Skeletal muscle tissue (tissue), 4 donors: Measurements from ENCODE around the gene VIM. TPM values are rescaled to one million over a fixed set of nuclear protein-coding genes. Genes with fewer than 3 reads are reported as not detected.

ENCODE experiments used
- H3K27ac ChIP-seq: one replicate; pipeline ENCODE4 v1.7.0; 2013; ENCODE audit warnings: mild to moderate bottlenecking, low read depth, low read length, inconsistent platforms
- H3K27me3 ChIP-seq, 3 donors: one replicate each; pipeline ENCODE4 v1.7.0; 2013; ENCODE audit warnings: low read length in 3 of 3; ENCODE audit not compliant: control insufficient read depth in 3 of 3, insufficient read depth in 3 of 3
- H3K36me3 ChIP-seq, 3 donors: one replicate each; pipeline ENCODE4 v1.7.0; 2013; ENCODE audit warnings: low read length in 3 of 3; ENCODE audit not compliant: control insufficient read depth in 3 of 3, insufficient read depth in 3 of 3
- H3K4me1 ChIP-seq, 3 donors: one replicate each; pipeline ENCODE4 v1.7.0; 2013; ENCODE audit warnings: low read length in 3 of 3, mild to moderate bottlenecking in 3 of 3; ENCODE audit not compliant: control insufficient read depth in 3 of 3, insufficient read depth in 3 of 3
- H3K4me3 ChIP-seq, 3 donors: one replicate each; pipeline ENCODE4 v1.7.0; 2013; ENCODE audit warnings: low read length in 3 of 3
- H3K9ac ChIP-seq, 3 donors: one replicate each; pipeline ENCODE4 v1.7.0; 2013; ENCODE audit warnings: low read length in 3 of 3, mild to moderate bottlenecking in 3 of 3, moderate library complexity in 2 of 3, low read depth in 1 of 3
- H3K9me3 ChIP-seq, 3 donors: one replicate each; pipeline ENCODE4 v1.7.0; 2013; ENCODE audit warnings: low read length in 3 of 3; ENCODE audit not compliant: control insufficient read depth in 3 of 3
- total RNA-seq: library from RNA; depleted of rRNA; stranded (reverse); fragments of >200 nt; gene quantifications from one replicate; pipeline ENCODE4 v1.2.3, GENCODE V29; 2014
- donor health status: Osteomylitis.

VIM gene
- total RNA-seq, 1 donor from 2014 or later: 1,688 TPM

DNA sequence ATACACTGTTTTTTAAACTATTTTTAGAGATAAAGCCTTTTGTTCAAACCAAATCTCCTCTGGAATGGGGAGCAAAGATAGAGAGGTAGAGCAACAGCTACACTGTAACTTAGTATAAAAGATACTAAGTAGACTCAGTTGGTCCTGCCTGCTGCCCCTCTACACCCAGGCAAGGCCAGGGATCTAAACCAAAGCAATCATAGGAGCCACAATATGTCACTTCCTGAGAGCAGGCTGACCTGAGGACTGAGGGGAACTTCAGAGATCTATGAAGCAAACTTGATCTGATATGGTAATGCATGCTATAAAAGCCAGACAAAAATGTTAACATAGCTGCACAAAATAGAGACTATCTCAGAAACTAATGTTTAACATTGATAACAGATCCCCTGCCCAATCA, 19.6 kb upstream of the VIM start:
- no peaks in the 10 kb centered on the region for H3K27me3 ChIP-seq
- H3K9ac ChIP-seq: no peak overlapping the region
- no peaks in the 10 kb centered on the region for H3K9me3 ChIP-seq
- no peaks in the 10 kb centered on the region for H3K4me1 ChIP-seq
- no peaks in the 10 kb centered on the region for H3K36me3 ChIP-seq
- no peak overlapping the region for H3K27ac ChIP-seq
- no peak overlapping the region for H3K4me3 ChIP-seq

DNA sequence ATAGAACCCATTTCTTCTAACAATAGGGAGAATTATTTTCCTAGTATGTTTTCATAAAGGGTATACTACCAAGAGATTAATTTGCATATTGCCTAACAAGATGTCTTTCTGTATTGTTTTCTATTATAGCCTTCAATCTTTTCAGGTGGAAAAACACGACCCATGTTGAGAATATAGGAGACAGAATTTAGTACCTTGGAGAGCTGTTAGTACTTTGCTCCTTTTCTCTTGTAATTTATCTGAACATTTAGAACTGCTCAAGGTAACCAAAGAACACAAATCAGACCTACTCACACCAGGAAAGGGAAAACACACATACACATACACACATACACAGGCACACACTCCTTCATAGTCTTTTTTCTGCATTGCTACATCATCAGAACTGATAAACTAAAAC, 18.7 kb upstream of the VIM start:
- Histone ChIP-seq H3K27ac (no peak overlapping the region), H3K36me3 (no peaks in the 10 kb centered on the region), H3K4me3 (no peak overlapping the region), H3K4me1 (no peaks in the 10 kb centered on the region), H3K9me3 (no peaks in the 10 kb centered on the region), H3K9ac (no peak overlapping the region), H3K27me3 (no peaks in the 10 kb centered on the region)

DNA sequence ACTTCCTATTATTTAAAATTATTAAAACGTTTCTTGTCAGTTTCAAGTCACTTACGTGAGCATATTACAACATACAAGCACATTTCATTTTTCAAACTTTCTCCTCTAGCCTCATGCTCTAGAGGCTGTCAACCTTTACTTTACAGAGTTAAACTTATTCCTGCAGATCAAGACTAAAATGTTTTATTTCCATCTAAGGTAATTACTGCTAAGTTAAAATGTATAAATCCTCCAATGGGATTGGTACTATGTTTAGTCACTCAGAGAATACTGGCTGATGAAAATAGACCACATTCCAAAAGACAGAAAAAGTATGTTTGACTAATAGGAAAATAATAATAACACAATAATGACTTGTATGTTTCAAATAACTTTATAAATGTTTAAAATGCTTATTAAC, 18.2 kb upstream of the VIM start:
- Histone ChIP-seq H3K27ac (no peak overlapping the region), H3K9ac (no peak overlapping the region), H3K36me3 (no peaks in the 10 kb centered on the region), H3K9me3 (no peaks in the 10 kb centered on the region), H3K4me3 (no peak overlapping the region), H3K4me1 (no peaks in the 10 kb centered on the region), H3K27me3 (no peaks in the 10 kb centered on the region)

DNA sequence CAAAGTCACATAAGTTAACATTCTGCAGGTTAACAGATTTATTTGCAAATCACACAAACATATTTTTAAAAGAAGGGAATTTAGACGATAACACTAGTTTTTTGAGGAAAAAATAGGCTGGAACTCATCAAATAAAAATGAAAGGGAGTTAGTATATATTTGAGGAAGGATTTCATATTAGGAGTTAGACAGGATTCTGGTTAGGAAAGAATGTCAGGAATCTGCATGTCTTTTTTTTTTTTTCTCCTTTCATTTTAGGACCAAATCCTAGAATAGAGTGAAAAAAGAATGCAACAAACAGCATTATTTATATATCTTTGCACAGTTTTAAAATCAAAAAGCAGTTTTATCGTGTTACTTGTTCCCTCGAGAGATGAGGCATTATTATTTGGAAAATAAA, 17.7 kb upstream of the VIM start:
- H3K27ac ChIP-seq: no peak overlapping the region
- no peaks in the 10 kb centered on the region for H3K27me3 ChIP-seq
- no peak overlapping the region for H3K9ac ChIP-seq

DNA sequence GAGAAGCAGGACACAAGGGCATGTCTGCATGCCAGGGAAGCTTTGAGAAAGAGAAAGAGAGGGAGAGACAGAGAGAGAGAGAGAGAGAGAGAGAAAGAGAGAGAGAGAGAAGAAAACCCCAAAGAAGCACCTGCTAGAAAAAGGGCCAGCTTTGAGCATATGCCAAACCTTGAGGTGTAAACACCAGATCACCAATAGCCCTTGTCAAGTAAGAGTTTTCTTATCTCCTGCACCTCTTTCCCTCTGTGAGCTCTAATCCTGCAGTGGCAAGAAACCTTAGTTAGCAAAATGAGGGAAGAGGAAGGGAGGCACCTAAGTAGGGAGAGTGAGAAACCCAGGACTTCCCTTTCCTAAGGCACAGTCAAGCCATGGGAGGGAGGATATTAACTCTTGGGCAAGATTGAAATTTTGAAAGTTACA, 15.2 kb upstream of the VIM start:
- Histone ChIP-seq H3K4me3 (no peak overlapping the region), H3K27ac (no peak overlapping the region), H3K36me3 (no peaks in the 10 kb centered on the region), H3K9ac (no peak overlapping the region), H3K4me1 (peaks cover 0 to 8% (median 3%) of the 10 kb centered on the region in 3 donors), H3K9me3 (no peaks in the 10 kb centered on the region), H3K27me3 (no peaks in the 10 kb centered on the region)

More for the DNA sequence above, 17.7 kb upstream of the VIM start:
- Histone ChIP-seq H3K36me3 (no peaks in the 10 kb centered on the region), H3K9me3 (no peaks in the 10 kb centered on the region), H3K4me3 (no peak overlapping the region), H3K4me1 (peaks cover 0 to under 1% (median 0%) of the 10 kb centered on the region in 3 donors)

DNA sequence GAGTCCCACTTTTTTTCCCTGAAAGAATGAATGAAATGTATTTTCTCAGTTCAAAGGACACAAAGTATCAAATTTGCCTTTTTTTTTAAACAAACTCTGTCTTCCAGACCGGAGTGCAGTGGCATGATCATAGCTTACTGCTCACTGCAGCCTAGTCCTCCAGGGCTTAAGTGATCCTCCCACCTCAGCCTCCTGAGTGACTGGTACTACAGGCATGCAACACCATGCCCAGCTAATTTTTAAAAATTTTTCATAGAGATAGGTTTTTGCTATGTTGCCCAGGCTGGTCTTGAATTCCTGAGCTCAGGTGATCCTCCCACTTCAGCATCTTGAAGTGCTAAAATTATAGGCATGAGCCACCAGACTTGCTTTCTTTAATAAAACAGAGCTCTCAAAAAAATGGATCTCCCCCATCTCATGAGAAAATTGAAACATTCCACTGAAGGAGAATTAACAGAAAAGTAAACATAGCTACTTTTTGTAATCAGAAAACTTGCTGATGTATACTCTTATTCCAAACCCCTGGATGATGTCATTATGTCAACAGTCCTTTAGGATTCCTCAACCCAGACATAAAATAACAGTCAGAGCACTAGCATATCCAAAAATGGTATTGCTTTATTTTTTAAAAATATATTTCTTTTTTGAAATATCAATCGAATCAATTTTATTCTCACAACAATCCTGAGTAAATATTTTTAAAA, 14.2 kb upstream of the VIM start:
- Histone ChIP-seq H3K4me3 (no peak overlapping the region), H3K36me3 (no peaks in the 10 kb centered on the region), H3K4me1 (peaks cover 0 to 8% (median 3%) of the 10 kb centered on the region in 3 donors), H3K9me3 (no peaks in the 10 kb centered on the region), H3K9ac (no peak overlapping the region), H3K27ac (no peak overlapping the region), H3K27me3 (no peaks in the 10 kb centered on the region)

DNA sequence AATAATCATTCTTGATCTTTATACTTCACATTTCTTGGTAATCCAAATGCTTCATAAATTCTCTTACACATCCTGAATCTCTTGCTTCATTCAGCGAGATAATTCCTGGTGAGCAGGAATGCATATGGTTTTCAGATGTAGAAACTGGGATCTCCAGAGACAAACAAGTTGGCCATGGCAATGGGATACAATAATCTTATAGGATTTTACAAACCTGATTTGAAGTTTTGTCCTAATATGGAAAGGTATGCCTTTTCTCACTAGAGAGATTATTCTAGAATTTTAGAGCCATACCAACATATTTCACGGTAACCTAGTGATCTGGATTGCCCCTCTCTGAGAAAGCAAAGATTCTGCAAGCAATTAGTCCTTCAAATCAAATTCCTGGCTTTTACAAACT, 13.5 kb upstream of the VIM start:
- Histone ChIP-seq H3K4me1 (peaks cover 0 to 8% (median 3%) of the 10 kb centered on the region in 3 donors), H3K4me3 (no peak overlapping the region), H3K9ac (no peak overlapping the region), H3K9me3 (no peaks in the 10 kb centered on the region), H3K36me3 (no peaks in the 10 kb centered on the region), H3K27ac (peak overlapping the region; percentile 43), H3K27me3 (no peaks in the 10 kb centered on the region)

DNA sequence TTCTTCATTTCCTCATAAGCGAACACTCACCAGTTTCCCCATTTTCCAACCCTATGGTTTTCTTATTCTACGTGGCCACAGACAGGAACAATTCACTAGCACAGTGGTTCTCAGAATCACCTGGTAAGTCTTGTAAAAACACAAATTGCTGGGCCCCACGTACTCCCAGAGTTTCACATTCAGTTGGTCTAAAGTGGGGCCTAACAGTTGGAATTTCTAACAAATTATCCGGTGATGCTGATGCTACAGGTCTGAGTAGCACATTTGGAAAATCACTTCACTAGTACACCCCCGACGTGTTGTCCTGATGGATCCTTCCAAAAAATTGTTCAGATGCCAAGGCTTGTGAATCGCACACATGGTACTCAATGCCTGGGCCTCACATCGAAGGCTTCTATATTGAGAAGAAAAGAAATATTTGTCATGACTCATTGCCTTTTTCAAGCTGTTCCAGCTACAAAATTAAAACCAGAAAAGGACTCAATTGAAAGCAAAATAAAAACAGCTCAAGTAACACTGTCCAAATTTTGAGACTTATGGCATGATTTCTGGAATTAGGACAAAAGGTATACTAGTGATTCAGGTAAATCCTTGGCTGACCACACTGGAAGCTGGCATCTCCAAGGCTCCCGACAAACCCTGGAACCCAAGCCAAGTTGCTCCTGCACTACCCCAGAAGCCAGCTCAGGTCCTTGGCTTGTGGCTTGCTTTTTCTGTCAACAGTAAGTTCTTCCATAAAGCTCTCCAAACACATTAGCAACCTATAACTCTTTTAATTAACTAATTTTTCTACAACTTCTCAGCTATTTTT, 12.9 kb upstream of the VIM start:
- no peaks in the 10 kb centered on the region for H3K9me3 ChIP-seq
- no peak overlapping the region for H3K4me3 ChIP-seq
- H3K27me3 ChIP-seq: no peaks in the 10 kb centered on the region
- H3K36me3 ChIP-seq: no peaks in the 10 kb centered on the region
- no peak overlapping the region for H3K9ac ChIP-seq
- H3K27ac ChIP-seq: peak overlapping the region; percentile 82
- peaks cover 0 to 8% (median 3%) of the 10 kb centered on the region in 3 donors for H3K4me1 ChIP-seq

DNA sequence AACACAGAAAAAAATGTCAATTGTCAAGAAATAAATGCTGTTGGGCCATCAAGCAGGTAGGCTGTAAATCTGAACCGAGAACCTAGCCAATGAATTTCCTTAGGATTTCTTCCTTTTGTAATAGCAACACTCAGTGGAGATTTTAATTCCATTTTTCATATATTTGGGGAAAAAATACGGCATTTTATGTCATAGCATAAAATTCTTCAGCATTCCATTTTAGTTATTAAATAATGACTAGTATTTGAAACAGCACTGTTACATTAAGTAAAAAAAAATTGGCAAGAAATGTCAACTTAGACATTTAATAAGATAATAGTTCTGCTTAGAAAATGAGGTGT, 12.3 kb upstream of the VIM start:
- no peaks in the 10 kb centered on the region for H3K27me3 ChIP-seq
- H3K9me3 ChIP-seq: no peaks in the 10 kb centered on the region
- H3K9ac ChIP-seq: no peak overlapping the region
- H3K4me1 ChIP-seq: peaks cover 0 to 8% (median 3%) of the 10 kb centered on the region in 3 donors
- H3K27ac ChIP-seq: peak overlapping the region; percentile 82
- no peaks in the 10 kb centered on the region for H3K36me3 ChIP-seq
- H3K4me3 ChIP-seq: no peak overlapping the region

DNA sequence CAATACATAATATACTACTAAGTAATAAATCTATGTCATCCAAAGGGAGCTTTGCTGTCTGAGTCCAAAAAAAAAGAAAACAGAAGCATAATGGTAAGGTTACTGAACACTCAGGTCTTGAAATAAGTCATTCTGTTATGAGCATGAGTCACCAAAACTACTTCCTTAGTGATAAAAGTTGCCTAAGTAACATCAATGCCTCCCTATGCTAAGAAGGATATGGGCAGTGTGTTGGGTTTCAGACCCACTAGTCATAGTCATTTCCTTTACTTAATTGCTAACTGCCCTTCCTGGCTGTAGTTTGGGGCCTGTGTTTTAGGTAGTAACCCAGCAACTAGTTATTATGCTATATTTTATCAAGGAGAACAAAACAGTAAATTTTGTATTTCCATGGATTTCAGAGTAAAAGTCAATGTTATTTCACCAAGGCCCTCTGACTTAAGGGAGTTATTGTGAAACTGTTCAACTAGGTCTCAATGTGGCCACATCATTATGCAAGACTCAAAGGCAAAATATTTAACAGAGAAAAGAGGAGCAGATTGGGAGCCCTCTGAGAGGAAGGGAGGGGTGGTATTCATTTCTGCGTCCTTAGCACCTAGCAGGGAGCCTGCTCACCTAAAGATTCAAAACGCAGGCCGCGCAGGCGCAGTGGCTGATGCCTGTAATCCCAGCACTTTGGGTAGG, 11.7 kb upstream of the VIM start:
- no peak overlapping the region for H3K9ac ChIP-seq
- no peaks in the 10 kb centered on the region for H3K27me3 ChIP-seq
- H3K9me3 ChIP-seq: no peaks in the 10 kb centered on the region
- no peaks in the 10 kb centered on the region for H3K36me3 ChIP-seq
- peak overlapping the region; percentile 82 for H3K27ac ChIP-seq
- H3K4me1 ChIP-seq: peaks cover 0 to 8% (median 3%) of the 10 kb centered on the region in 3 donors
- no peak overlapping the region for H3K4me3 ChIP-seq
